GM18499 (cell line): ENCODE measurements around the gene ANKRD24.
"Not testable (repeated sequence)": the region's sequence is repeated elsewhere in the genome, so short reads cannot be mapped to it uniquely, and the experiment has no call there.

ENCODE experiments used
- ATAC-seq: cut with Tn5 transposase; IDR thresholded peaks from one replicate; pipeline ENCODE4 v1.9.1; 2021; ENCODE audit warnings: moderate number of reproducible peaks; ENCODE audit not compliant: insufficient read depth, unreplicated experiment

Gene ANKRD24

GRCh38 chr19:4172861-4173473, 9.5 kb upstream of the ANKRD24 start:
- no peak for ATAC-seq

GRCh38 chr19:4173479-4174212, 8.8 kb upstream of the ANKRD24 start:
- no peak for ATAC-seq

DNA sequence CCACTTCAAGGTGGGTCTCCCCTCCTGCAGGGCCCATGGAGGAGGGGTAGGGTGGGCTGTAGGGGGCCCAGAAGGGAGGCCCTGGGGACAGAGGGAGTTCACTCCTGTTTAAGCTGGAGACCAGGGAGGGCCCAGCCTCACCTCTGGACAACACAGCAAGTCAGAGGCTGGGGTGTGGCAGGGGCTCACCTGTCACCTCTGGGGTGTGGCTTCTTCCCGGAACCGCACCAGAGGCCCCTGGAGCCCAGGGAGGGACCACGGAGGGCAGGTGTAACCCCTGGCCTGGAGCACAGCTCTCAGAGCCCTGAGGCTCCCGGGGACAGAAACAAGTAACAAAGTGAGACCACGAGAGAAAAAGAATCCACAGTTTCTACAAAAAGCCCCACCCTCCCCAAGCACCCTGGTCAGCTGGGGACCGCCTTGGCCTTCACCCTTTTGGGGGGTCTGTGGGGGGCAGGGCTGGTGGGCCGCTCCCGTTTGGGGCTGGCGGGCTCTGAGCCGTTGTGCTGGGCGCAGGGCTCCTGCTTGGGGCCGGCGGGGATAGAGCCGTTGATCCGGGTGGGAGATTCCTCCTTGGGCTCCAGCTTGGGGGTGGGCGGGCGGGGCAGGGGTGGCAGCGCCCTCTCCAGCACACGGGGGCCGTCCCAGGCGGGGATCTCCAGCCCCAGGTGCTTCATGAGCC, 8.1 kb upstream of the ANKRD24 start:
- ATAC-seq, result no peak

DNA sequence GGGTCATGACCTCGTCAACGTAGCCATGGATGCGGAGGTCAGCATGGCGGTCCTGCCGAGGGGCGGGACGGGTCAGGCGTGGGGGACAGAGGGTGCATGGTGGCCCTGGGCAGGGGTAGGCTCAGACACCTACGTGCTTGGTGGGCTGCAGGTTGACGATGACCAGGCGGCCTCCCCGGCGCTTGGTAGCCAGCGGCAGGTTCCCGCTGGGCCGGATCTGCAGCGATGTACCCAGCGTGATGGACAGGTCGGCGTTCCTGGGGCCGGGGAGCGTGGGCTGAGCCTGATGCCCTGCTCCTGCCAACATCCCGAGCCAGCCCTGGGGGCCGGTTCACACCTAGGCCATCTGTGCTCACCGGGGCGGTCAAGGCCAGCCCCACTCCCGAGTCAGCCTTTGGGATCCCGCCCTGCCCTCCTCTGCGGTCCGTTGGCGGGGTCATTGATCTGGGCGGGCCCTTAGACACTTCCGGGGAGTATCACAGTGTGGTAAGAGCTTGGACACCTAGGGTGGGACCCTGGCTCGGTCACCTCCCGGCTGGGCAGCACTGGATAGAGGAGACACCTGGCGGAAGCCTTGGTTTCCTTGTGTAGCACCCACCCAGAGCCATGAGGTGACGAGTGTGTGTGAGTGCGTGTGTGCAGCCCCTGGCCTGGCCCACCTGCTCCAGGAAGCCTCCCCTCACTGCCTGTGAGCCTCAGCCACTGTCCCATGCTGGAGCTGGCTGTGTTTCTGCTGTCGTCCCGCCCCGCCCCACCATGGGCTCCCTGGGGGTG, 7.4 kb upstream of the ANKRD24 start:
- no peak for ATAC-seq

GRCh38 chr19:4175669-4175931, 6.9 kb upstream of the ANKRD24 start:
- ATAC-seq, result no peak

- ATAC-seq, result no peak
These were observed 5.3 kb upstream of the ANKRD24 start for GRCh38 chr19:4177146-4177545.

- ATAC-seq, result no peak
These were observed 3.5 kb upstream of the ANKRD24 start for GRCh38 chr19:4178990-4179389.

DNA sequence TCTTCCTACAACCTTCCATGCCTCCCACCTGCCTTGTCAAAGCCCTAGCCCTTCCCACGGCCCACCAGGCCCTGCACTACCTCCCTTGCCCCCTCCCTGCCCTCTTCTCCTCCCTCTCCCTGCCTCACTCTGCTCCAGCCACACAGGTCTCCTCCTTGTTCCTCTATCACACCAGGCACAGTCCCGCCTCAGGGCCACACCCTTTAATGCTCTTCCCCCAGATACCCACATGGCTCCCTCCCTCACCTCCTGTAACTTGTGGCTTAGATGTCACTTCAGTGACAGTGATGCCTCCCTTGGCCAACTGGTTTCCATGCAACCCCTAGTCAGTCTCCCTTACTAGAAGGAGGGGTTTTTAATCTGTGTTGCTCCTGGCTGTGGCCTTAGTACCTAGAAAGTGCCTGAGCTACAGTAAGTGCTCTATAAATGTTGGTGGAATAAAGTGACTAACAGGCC, 1.4 kb upstream of the ANKRD24 start:
- no peak for ATAC-seq

- ATAC-seq, result no peak
These were observed 1.7 kb downstream of the ANKRD24 start for GRCh38 chr19:4183967-4184717.

DNA sequence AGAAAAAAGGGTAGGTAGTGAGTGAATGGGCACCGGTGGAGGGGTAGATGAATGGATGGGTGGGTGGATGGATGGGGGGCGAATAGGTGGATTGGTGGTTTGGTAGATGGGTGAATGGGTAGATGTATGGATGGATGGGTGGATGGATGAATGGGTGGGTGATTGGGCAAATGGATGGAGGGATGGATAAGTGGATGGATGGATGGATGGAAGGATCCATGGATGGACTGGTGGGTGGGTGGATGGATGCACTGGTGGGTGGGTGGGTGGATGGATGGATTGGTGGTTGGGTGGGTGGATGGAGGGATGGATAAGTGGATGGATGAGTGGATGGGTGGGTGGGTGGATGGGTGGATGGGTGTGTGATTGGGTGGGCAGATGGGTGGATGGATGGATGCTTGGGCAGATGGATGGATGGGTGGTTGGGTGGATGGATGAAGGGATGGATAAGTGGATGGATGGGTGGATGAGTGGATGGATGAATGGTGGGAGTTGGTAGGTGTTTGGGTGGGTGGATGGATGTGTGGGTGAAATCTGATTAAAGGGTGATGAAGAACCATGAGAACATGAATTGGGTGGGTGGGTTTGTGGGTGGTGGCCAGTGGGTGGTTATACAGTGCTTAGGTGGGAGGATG, 2.3 kb downstream of the ANKRD24 start:
- no peak for ATAC-seq

DNA sequence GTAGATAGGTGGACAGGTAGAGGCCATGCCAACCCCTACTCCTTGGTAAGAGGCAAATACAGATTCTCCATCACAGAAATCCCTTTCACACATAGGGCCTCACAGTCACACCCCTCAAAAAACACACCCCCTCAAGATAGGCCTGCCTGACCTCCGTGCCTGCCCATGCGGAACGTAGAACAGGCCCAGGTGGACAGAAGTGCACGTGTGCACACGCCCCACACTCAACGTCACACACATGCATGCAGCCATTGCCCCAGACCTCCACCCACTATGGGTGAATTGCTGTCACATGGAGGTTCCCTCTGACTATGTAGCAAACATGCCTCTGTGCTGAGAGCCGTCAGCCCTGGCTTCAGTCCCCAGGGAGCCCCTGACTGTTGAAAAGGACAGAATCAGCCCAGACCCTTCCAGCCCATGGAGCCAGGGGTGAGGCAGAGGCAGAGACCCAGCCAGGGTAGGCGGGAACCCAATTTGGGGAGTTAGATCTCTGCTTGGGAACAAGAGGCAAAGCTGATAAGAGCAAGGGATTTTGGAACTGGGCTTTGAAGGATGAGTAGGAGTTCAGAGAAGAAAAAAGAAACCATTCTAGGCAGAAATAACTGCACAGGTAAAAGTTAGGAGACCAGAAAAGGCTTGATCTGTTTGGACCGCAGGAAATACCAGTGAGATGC, 3.1 kb downstream of the ANKRD24 start:
- ATAC-seq, result no peak

DNA sequence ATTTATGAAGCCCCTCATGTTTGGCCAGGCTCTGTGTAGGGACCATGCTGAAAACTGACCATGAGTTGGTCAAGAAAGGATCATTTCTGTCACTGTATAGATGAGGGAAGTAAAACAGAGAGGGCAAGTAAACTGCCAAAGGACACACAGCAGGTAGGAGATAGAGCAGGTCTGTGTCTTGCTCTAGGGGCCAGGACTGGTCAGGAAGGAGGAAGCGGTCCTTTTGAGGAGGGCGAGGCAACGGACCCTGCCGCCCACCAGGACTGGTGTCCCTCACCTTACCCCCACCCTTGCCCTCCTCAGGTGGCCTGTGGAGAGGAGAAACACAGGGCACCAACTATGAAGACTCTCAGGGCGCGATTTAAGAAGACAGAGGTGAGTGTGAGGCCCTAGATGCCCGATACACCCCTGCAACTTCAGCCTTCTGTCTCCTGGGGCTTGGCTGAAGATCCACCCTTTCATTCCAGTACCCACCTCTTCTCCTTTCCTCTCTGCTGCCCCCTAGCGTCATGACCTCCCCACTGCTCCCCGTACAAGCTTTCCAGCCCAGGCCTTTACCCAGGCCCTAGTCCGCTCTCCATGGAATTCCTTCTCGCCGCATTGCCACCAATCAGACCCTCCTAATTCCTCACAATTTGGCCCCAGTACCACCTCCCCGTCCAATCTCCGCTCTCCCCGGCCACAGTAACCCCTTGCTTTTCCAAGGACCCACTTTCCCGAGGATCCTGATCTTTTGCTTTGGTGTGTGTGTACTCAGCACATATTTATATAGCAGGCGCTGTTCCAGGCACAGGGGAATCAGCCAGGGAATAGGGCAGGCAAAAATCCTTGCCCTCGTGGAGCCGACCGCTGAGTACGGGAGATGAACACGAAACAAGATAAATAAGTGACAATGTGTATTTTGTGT, 3.9 kb downstream of the ANKRD24 start:
- ATAC-seq, result no peak

- no peak for ATAC-seq
These were observed 5.0 kb downstream of the ANKRD24 start for GRCh38 chr19:4187313-4188122.

DNA sequence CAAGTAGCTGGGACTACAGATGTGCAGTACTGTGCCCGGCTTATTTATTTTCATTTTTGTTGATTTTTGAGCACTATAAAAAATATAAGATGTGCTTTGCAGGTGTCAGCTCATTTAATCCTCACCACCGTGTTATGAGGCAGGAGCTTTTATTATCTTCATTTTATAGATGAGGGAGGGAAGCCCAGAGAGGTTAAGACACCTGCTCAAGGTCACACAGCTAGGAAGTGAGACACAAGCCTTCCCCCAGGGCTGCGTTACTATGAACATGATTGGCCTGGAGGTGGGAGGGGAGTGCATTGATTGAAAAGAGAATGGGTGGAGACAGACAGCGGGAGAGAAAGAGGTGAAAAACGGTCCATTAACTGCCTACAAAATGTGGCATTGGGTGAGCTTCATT, 7.2 kb downstream of the ANKRD24 start:
- ATAC-seq, result no peak

DNA sequence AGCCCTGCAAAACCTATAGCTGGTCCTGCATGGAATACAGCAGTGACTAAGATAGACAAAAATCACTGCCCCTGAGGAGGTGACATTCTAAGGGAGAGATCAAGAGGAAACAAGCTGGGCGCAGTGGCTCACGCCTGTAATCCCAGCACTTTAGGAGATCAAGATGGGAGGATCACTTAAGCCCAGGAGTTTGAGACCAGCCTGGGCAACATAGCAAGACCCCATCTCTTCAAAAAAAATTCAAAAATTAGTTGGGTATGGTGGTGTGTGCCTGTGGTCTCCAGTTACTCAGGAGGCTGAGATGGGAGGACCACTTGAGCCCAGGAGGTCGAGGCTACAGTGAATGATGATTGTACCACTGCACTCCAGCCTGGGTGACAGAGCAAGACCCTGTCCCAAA, 10.0 kb downstream of the ANKRD24 start:
- ATAC-seq, result not testable (repeated sequence)

GRCh38 chr19:4194353-4194752, 11.9 kb downstream of the ANKRD24 start:
- no peak for ATAC-seq

GRCh38 chr19:4196009-4196408, 13.5 kb downstream of the ANKRD24 start:
- no peak for ATAC-seq
